GM18870 (cell line): ENCODE data around the gene LAMA5.

Experiments used
- ATAC-seq: cut with Tn5 transposase; IDR thresholded peaks from one replicate; pipeline ENCODE4 v1.9.1; 2021; ENCODE audit warnings: moderate library complexity; ENCODE audit not compliant: unreplicated experiment

LAMA5 gene

DNA sequence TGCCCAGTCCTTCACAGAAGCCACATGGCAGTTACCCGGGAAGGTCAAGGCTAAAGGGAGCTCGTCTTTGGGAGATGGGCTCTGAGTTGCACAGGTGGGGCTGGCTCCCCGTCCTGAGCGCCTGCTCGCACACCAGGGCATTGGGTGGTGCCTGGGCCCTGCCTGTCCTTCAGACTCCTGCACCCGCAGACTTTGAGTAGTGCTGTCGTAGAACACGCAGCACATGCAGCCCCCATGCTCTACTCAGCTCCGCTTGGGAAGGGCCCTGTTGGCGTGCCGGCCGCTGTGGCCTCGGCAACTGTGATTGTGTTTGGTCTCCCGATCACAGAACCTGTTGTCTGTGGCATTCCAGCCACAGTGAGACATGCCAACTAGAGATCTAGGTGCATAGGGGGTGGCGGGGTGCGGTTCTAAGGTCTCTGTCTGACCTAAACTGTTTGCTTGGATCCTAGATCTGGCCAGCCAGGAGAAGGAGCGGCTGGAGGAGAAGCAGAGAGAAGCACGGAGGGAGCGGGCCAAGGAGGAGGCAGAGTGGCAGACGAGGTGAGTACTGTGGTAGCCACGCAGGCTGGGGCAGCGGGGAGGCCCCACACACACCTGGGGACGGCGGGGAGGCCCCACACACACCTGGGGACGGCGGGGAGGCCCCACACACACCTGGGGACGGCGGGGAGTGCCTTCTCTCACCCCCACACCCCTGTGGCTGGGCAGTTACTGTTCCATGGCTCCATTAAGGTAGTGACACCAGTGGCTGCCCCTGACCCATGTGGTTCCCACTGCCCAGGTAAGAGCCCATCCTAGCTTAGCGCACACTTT lies 75.7 kb downstream of the LAMA5 start:
- no peak for ATAC-seq

GRCh38 chr20:62289898-62290297 lies 77.2 kb downstream of the LAMA5 start:
- no peak for ATAC-seq

- no peak for ATAC-seq
These were observed 78.0 kb downstream of the LAMA5 start for GRCh38 chr20:62289131-62289530.

- ATAC-seq: no peak
These were observed 78.5 kb downstream of the LAMA5 start for GRCh38 chr20:62288535-62289105.

DNA sequence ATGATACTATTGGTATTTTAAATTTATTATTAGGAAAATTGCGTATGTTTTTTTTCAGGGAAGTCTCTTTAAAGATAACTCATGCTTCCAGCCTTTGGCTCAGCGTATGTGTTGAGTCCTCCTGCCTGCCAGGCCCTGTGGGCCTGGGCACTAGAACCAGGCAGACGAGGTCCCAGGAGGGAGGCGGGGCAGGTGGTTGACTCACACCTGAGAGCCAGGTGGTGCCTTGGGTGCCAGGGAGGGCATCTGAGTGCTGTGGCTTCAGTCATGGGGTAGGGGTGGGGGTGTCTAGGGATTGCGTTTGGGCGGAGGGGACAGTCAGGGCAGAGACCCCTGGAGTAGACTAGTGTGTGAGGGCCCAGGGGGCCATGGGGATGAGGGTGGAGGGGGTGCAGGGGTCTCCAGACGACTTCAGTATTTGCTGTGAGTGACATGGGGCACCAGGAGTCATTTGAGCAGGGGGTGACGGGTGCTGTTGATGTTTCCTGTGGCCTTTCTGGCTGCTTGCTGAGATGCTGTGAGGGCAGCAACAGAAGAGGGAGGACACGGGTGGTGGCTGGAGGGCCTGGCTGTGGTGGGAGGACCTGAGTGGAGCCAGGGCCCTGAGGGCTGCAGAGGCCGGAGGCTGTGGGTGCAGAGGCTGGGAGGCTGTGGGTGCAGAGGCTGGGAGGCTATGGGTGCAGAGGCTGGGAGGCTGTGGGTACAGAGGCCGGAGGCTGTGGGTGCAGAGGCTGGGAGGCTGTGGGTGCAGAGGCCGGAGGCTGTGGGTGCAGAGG lies 79.2 kb downstream of the LAMA5 start:
- ATAC-seq: no peak

DNA sequence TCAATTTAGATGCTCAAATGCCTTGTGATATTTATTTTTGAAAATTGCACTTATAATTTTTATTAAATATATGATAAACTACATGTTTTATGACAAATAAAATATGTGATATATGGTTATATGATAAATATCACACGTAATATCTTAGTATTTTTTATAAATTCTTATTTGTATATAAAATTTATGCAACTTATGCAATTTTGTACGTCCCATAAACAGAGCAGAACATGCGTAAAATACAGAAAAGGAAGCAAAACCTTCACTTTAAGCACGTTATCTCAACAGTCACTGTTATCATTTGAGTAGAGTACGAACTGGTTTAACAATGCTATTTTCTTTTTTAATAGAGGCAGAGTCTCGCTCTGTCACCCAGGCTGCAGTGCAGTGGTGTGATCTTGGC lies 80.0 kb downstream of the LAMA5 start:
- ATAC-seq: no peak

- ATAC-seq: no peak
These were observed 80.5 kb downstream of the LAMA5 start for GRCh38 chr20:62286493-62287064.

GRCh38 chr20:62285722-62286121 lies 81.4 kb downstream of the LAMA5 start:
- no peak for ATAC-seq

GRCh38 chr20:62285151-62285550 lies 82.0 kb downstream of the LAMA5 start:
- ATAC-seq: no peak

GRCh38 chr20:62284448-62284847 lies 82.7 kb downstream of the LAMA5 start:
- no peak for ATAC-seq

GRCh38 chr20:62282877-62283503 lies 84.1 kb downstream of the LAMA5 start:
- no peak for ATAC-seq

DNA sequence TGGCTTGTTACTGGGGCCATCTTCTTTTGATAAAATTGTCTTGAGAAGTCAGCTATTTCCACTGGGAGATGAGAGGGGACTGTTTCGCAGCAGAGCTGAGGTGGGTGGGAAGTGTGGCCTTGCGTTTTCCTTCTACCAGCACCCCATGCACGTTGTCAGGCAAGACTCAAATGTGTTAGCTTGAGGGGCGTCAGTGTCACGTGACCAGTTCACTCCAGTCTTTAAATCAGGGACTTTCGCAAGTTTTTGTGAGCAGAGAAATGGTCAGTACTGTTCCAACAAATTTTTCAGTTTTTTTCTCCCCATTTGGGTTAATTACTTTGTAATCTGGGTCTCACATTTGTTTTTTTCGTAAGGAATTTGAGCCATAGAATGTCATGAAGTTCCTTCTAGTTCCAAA lies 85.0 kb downstream of the LAMA5 start:
- no peak for ATAC-seq

DNA sequence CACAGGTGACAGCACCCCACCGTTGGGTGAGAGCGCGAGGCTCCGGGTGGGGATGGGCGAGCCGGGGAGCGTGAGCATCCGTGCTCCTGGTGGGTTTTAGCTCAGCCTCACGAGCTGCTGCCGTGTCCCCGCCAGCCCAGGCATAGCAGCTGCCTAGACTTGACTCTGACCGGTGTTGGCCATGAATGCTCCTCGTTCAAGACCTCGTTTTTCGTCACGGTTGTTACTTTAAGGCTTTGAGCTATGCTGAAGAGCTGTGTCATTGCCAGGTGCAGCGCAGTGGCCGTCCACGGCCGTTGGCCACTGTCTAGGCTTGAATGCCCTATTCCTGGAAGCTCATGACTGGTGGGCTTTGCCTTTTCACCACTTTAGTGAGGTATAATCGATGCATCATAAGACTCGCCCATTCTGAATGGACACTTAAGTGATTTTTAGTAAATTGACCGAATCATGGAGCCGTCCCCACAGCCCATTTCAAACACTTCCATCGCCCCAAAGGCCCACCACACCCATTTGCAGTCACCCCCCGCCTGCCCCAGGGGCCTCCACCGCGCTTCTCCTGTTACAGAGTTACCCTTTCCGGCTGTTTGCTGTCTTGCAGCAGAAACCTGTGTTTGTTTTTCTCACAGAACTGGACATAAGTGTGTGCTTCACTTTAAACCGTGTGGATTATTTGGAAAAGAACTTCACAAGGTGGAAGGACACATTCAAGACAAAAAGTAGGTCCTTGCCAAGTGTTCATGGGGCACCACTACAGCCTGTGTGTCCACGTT lies 85.8 kb downstream of the LAMA5 start:
- ATAC-seq: no peak

- ATAC-seq: no peak
These were observed 86.8 kb downstream of the LAMA5 start for GRCh38 chr20:62280303-62280702.

DNA sequence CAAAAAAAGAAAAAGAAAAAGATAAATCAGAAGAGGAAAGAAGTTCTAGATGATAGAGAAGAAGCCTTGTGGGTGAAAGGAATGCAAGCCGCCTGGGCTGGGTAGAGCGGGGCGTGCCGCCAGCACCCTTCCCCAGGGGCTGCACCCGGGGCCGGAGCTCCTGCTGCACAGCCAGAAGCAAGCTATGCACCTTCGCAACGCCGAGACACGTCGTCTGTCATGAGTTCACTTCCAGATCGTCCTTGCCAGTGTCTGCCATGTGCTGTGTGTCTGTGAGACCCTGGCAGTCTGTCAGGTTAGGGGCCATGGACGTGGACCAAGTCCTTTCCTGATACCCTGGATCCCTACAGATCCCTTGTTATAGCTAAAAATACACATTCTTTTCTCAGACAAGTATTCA lies 89.9 kb downstream of the LAMA5 start:
- no peak for ATAC-seq

DNA sequence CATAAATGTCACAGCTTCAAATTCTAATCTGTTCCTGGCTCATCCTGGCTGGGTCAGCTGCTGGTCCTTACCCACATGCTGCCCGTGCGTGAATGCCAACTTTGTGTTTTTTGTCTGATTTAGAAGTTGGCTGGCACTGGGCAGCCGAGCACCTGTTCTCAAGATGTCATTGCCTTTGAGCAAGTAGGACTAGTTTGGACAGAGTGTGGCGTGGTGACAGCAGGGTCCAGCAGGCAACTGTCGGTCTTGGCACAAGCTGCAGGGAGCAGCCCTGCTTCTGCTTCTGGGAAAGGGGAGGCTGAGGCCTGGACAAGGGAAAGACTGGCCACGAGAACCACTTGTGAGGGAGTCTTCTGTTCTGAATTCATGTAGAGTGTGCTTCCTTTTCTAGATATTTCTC lies 90.7 kb downstream of the LAMA5 start:
- ATAC-seq: no peak

- no peak for ATAC-seq
These were observed 91.9 kb downstream of the LAMA5 start for GRCh38 chr20:62275219-62275618.

- ATAC-seq: no peak
These were observed 92.7 kb downstream of the LAMA5 start for GRCh38 chr20:62274332-62274950.

- no peak for ATAC-seq
These were observed 93.7 kb downstream of the LAMA5 start for GRCh38 chr20:62273416-62273815.

- no peak for ATAC-seq
These were observed 94.9 kb downstream of the LAMA5 start for GRCh38 chr20:62272200-62272599.
